ENCODE data around the gene ARL8B. TPM values are rescaled to one million over a fixed set of nuclear protein-coding genes. Genes with fewer than 3 reads are reported as not detected.

ARL8B gene
- total and polyA plus RNA-seq, 10 of the 15 experiments (the other 5 are each of a cell fraction or from before 2014, with no cell fraction given), result 22.0 to 80.6 (median 43.7) TPM

GRCh38 chr3:5151586-5151985 is 29.5 kb downstream of the ARL8B start:
- BruUV-seq (replicated peaks), result no TSS peak
- TF ChIP-seq SMARCA5 (IDR thresholded peaks at IDR 0.05) (no peak), NFIC (IDR thresholded peaks at IDR 0.05; ENCODE audit: low read depth, low read length) (no peak), CREM (IDR thresholded peaks at IDR 0.05; ENCODE audit: low read depth) (no peak), MEF2B (IDR thresholded peaks at IDR 0.05; ENCODE audit: partially characterized antibody, poor library complexity, severe bottlenecking) (no peak), CREB1 (IDR thresholded peaks at IDR 0.05; ENCODE audit: low read depth) (no peak), TBL1XR1 (IDR thresholded peaks at IDR 0.05; ENCODE audit: low read depth, low read length) (no peak), HDGF (IDR thresholded peaks at IDR 0.05) (no peak), SIX5 (IDR thresholded peaks at IDR 0.05; ENCODE audit: low read depth, low read length, severe bottlenecking) (no peak), FOXM1 (IDR thresholded peaks at IDR 0.05; ENCODE audit: low read depth, low read length) (no peak), ATF2 (IDR thresholded peaks at IDR 0.05; ENCODE audit: low read length) (no peak), SMC3 (IDR thresholded peaks at IDR 0.05; ENCODE audit: borderline replicate concordance, low read length) (no peak), PAX5 (IDR thresholded peaks at IDR 0.05; ENCODE audit: borderline replicate concordance, low read depth, low read length) (peak; percentile 81; the same call in 1 of the 2 replicates), DPF2 (IDR thresholded peaks at IDR 0.05) (no peak), CHD2 (IDR thresholded peaks at IDR 0.05; ENCODE audit: borderline replicate concordance, low read depth, low read length) (no peak), YY1 (IDR thresholded peaks at IDR 0.05; ENCODE audit: low read depth, low read length) (no peak), SREBF1 (IDR thresholded peaks at IDR 0.05; ENCODE audit: low read length) (no peak), EGR1 (IDR thresholded peaks at IDR 0.05; ENCODE audit: borderline replicate concordance in 1 of 2, low read depth in 2 of 2, low read length in 2 of 2) (peak in 1 of 2 experiments; percentile 68; a peak in 2 of 3 replicates), MAX (IDR thresholded peaks at IDR 0.05; ENCODE audit: low read depth, low read length) (no peak)
- DNase-seq (ENCODE audit: low read depth, low spot score) (no peak), FAIRE-seq (no peak), ATAC-seq (peak; percentile 55)
- no peak overlapping the region for H2AFZ ChIP-seq (ENCODE audit: control insufficient read depth, low read depth, low read length)
- H3K36me3 ChIP-seq (ENCODE audit: control insufficient read depth in 2 of 2, insufficient read depth in 2 of 2, low read length in 1 of 2), result peaks cover 6% of the 10 kb centered on the region in 2 experiments
- no peaks in the 10 kb centered on the region for H4K20me1 ChIP-seq (ENCODE audit: control insufficient read depth, insufficient read depth)
- H3K27ac ChIP-seq (ENCODE audit: control insufficient read depth, insufficient read depth), result no peak overlapping the region; the same call in 1 of the 2 replicates
- H3K4me3 ChIP-seq, result no peak overlapping the region
- H3K4me2 ChIP-seq (ENCODE audit: control insufficient read depth, insufficient read depth), result peak overlapping the region; percentile 3; the same call in 1 of the 2 replicates
- in situ Hi-C loops (cut with MboI) (no loop called here), intact Hi-C loops (cut with micrococcal nuclease; ENCODE audit: unreplicated experiment) (no loop called here)
- H3K9ac ChIP-seq (ENCODE audit: control insufficient read depth, insufficient read depth, low read length), result no peak overlapping the region
- peaks cover 87% of the 10 kb centered on the region for H3K79me2 ChIP-seq (ENCODE audit: control insufficient read depth, insufficient read depth, low read length)
- H3K4me1 ChIP-seq (ENCODE audit: control insufficient read depth, insufficient read depth, low read length), result peaks cover 11% of the 10 kb centered on the region
- WGBS (ENCODE audit: insufficient coverage, insufficient replicate concordance, low lambda C conversion rate, missing lambda C conversion rate), result 9% methylated on average over 6 of the region's 6 CpGs
- ChIA-PET RAD21 (ENCODE audit: unreplicated experiment) (interaction anchor here (1.2 to 1.9 kb wide), 3 partner anchors 12 to 54 kb away, joined by 3 to 5 read pairs (median 3); no protein-coding TSS in a partner anchor), SMC1A (ENCODE audit: uncharacterized antibody, unreplicated experiment) (interaction anchor here (0.9 to 3.0 kb wide), 7 partner anchors 9 to 34 kb away, joined by 3 to 17 read pairs (median 5); no protein-coding TSS in a partner anchor), CTCF (interaction anchor here (1.1 to 1.5 kb wide), 3 partner anchors 10 to 12 kb away, joined by 3 to 6 read pairs (median 3); no protein-coding TSS in a partner anchor), POLR2A (interaction anchor here (0.9 to 2.5 kb wide), 4 partner anchors 11 to 64 kb away, joined by 3 to 8 read pairs (median 5); partner anchors contain the start of gene EDEM1)
- peaks cover 21% of the 10 kb centered on the region for H3K9me3 ChIP-seq (replicated peaks; ENCODE audit: control insufficient read depth, insufficient read depth, low read length)
- no peaks in the 10 kb centered on the region for H3K27me3 ChIP-seq (replicated peaks in 1 of 2; ENCODE audit: control insufficient read depth in 2 of 2, insufficient read depth in 2 of 2, low read length in 1 of 2)

Data from GM12878 (cell line).